ENCODE data around the gene NRF1. TPM values are rescaled to one million over a fixed set of nuclear protein-coding genes. Genes with fewer than 3 reads are reported as not detected.
"Not testable (repeated sequence)": the region's sequence is repeated elsewhere in the genome, so short reads cannot be mapped to it uniquely, and the experiment has no call there.

NRF1 gene
- total RNA-seq, 4 donors from 2014 or later = 16.9 to 37.1 (median 27.0) TPM

GRCh38 chr7:129667116-129667515 lies 55.6 kb downstream of the NRF1 start:
- Histone ChIP-seq H3K27ac (no peak overlapping the region), H3K4me1 (peaks cover 10 to 14% of the 10 kb centered on the region in 2 donors), H3K4me3 (replicated peaks in 1 of 3) (no peak overlapping the region), H3K36me3 (no peaks in the 10 kb centered on the region), H3K27me3 (no peaks in the 10 kb centered on the region), H3K9me3 (no peaks in the 10 kb centered on the region)
- intact Hi-C loops (cut with DNase I) = loop anchor here (5.0 kb wide), 1 partner anchor 345 kb away; no protein-coding TSS in a partner anchor
- TF ChIP-seq CTCF (IDR thresholded peaks at IDR 0.05) = no peak
- TF ChIP-seq POLR2A (IDR thresholded peaks at IDR 0.05) = no peak
- no peak for DNase-seq
- WGBS, 2 donors = 97% methylated on average over 4 of the region's 4 CpGs

- Histone ChIP-seq H3K4me1 (peaks cover 10 to 14% of the 10 kb centered on the region in 2 donors), H3K27ac (no peak overlapping the region), H3K27me3 (no peaks in the 10 kb centered on the region), H3K36me3 (no peaks in the 10 kb centered on the region), H3K9me3 (no peaks in the 10 kb centered on the region), H3K4me3 (replicated peaks in 1 of 3) (no peak overlapping the region)
- intact Hi-C loops (cut with DNase I) = loop anchor here (5.0 kb wide), 1 partner anchor 345 kb away; no protein-coding TSS in a partner anchor
- DNase-seq = no peak
- TF ChIP-seq POLR2A (IDR thresholded peaks at IDR 0.05) (no peak), CTCF (IDR thresholded peaks at IDR 0.05) (no peak)
- WGBS, 2 donors = 96 to 98% methylated on average over 1 of the region's 1 CpG
These were observed 56.0 kb downstream of the NRF1 start for GRCh38 chr7:129667551-129667950.

GRCh38 chr7:129669901-129670300 lies 58.4 kb downstream of the NRF1 start:
- WGBS, 2 donors = 93 to 98% methylated on average over 2 of the region's 2 CpGs
- Histone ChIP-seq H3K4me1 (peaks cover 6 to 10% of the 10 kb centered on the region in 2 donors), H3K36me3 (peaks cover 3 to 6% of the 10 kb centered on the region in 2 donors), H3K9me3 (no peaks in the 10 kb centered on the region), H3K4me3 (replicated peaks in 1 of 3) (no peak overlapping the region), H3K27ac (no peak overlapping the region), H3K27me3 (no peaks in the 10 kb centered on the region)
- no peak for TF ChIP-seq CTCF (IDR thresholded peaks at IDR 0.05)
- no peak for TF ChIP-seq POLR2A (IDR thresholded peaks at IDR 0.05)
- DNase-seq = no peak
- intact Hi-C loops (cut with DNase I) = loop anchor here (5.0 kb wide), 1 partner anchor 342 kb away; no protein-coding TSS in a partner anchor

- Histone ChIP-seq H3K27ac (no peak overlapping the region), H3K36me3 (peaks cover 6 to 12% of the 10 kb centered on the region in 2 donors), H3K4me3 (replicated peaks in 1 of 3) (no peak overlapping the region), H3K4me1 (peaks cover 4 to 6% of the 10 kb centered on the region in 2 donors), H3K27me3 (no peaks in the 10 kb centered on the region), H3K9me3 (no peaks in the 10 kb centered on the region)
- no peak for DNase-seq
- intact Hi-C loops (cut with DNase I) = no loop called here
- TF ChIP-seq POLR2A (IDR thresholded peaks at IDR 0.05) (no peak), CTCF (IDR thresholded peaks at IDR 0.05) (no peak)
These were observed 59.1 kb downstream of the NRF1 start for GRCh38 chr7:129670656-129671055.

- no peak for TF ChIP-seq CTCF (IDR thresholded peaks at IDR 0.05)
- TF ChIP-seq POLR2A (IDR thresholded peaks at IDR 0.05) = no peak
- 78 to 84% methylated on average over 9 of the region's 9 CpGs for WGBS, 2 donors
- intact Hi-C loops (cut with DNase I) = no loop called here
These were observed 59.7 kb downstream of the NRF1 start for GRCh38 chr7:129671266-129671665.

GRCh38 chr7:129674475-129674874 lies 63.0 kb downstream of the NRF1 start:
- WGBS, 2 donors = 99 to 100% methylated on average over 4 of the region's 4 CpGs
- intact Hi-C loops (cut with DNase I); H3K27ac ChIP-seq; DNase-seq; H3K4me3 ChIP-seq (replicated peaks in 1 of 3); H3K9me3 ChIP-seq; H3K4me1 ChIP-seq; H3K27me3 ChIP-seq: not testable (repeated sequence)
- H3K36me3 ChIP-seq = peaks cover 12 to 14% of the 10 kb centered on the region in 2 donors

More at GRCh38 chr7:129671266-129671665, 59.7 kb downstream of the NRF1 start:
- Histone ChIP-seq H3K27me3 (no peaks in the 10 kb centered on the region), H3K9me3 (no peaks in the 10 kb centered on the region), H3K4me1 (peaks cover 4 to 6% of the 10 kb centered on the region in 2 donors), H3K4me3 (replicated peaks in 1 of 3) (no peak overlapping the region), H3K27ac (no peak overlapping the region), H3K36me3 (peaks cover 6 to 12% of the 10 kb centered on the region in 2 donors)
- no peak for DNase-seq

Measured in thyroid gland (tissue), 4 donors.